A673 (cell line): ENCODE measurements around the gene TFPI. TPM values are rescaled to one million over a fixed set of nuclear protein-coding genes. Genes with fewer than 3 reads are reported as not detected.

Source experiments
- BruUV-seq: library from RNA; stranded (reverse); fragments of 400-500 nt; replicated peaks from 2 replicates; lab custom pipeline; 2021; lab: Mats Ljungman, UMichigan
- CTCF ChIA-PET: fragments of 300-600 bp; sonication (Branson Sonifier 250); formaldehyde crosslinking; loops from one replicate; lab custom pipeline; 2022; ENCODE audit warnings: antibody characterized with exemption; lab: Charles Lee
- POLR2A ChIA-PET: fragments of 300-600 bp; sonication (Branson Sonifier 250); formaldehyde crosslinking; loops from one replicate; lab custom pipeline; 2022; ENCODE audit warnings: antibody characterized with exemption; ENCODE audit not compliant: low non-redundant PET; lab: Charles Lee
- DNase-seq: peaks from one replicate; pipeline ENCODE4 v3.0.0-alpha.2; 2015; ENCODE audit warnings: low spot score
- H3K27ac ChIP-seq: fragments of 200-600 bp; sonication (generic); 2 replicates; pipeline ENCODE4 v1.5.1; 2016; ENCODE audit warnings: mixed run types, low read depth, mild to moderate bottlenecking, mixed read lengths, antibody characterized with exemption, low read length; ENCODE audit not compliant: poor library complexity, severe bottlenecking
- H3K27me3 ChIP-seq: fragments of 200-600 bp; sonication (generic); replicated peaks from 2 replicates; pipeline ENCODE4 v1.6.1; 2017; ENCODE audit warnings: mixed run types, low read depth, mild to moderate bottlenecking, mixed read lengths, antibody characterized with exemption, low read length; ENCODE audit not compliant: insufficient read depth, poor library complexity
- H3K36me3 ChIP-seq: fragments of 200-600 bp; sonication (generic); 2 replicates; pipeline ENCODE4 v1.6.1; 2016; ENCODE audit warnings: mixed run types, mild to moderate bottlenecking, mixed read lengths, antibody characterized with exemption, low read length; ENCODE audit not compliant: insufficient read depth, poor library complexity, severe bottlenecking
- H3K4me1 ChIP-seq: fragments of 200-600 bp; sonication (generic); 2 replicates; pipeline ENCODE4 v1.6.1; 2017; ENCODE audit warnings: mixed run types, mild to moderate bottlenecking, mixed read lengths, antibody characterized with exemption, low read length; ENCODE audit not compliant: insufficient read depth, poor library complexity, severe bottlenecking
- H3K4me3 ChIP-seq: fragments of 200-600 bp; sonication (generic); 2 replicates; pipeline ENCODE4 v1.5.1; 2016; ENCODE audit warnings: low read depth, mixed run types, mild to moderate bottlenecking, mixed read lengths, low read length; ENCODE audit not compliant: poor library complexity, severe bottlenecking
- H3K9me3 ChIP-seq: fragments of 200-600 bp; sonication (generic); 2 replicates; pipeline ENCODE4 v1.6.1; 2016; ENCODE audit warnings: mixed run types, low read depth, mild to moderate bottlenecking, mixed read lengths, antibody characterized with exemption, low read length; ENCODE audit not compliant: poor library complexity, severe bottlenecking
- CTCF ChIP-seq: fragments of 300-800, 200-600 bp; sonication (generic); conservative IDR thresholded peaks from 2 replicates; pipeline ENCODE4 v1.5.1; 2017; ENCODE audit warnings: low read depth, mild to moderate bottlenecking, antibody characterized with exemption, low read length, moderate library complexity, mixed read lengths
- EZH2 ChIP-seq: fragments of 200-600 bp; sonication (generic); IDR thresholded peaks from 2 replicates; pipeline ENCODE4 v1.6.1; 2017; ENCODE audit warnings: borderline replicate concordance, low read depth, mild to moderate bottlenecking, mixed read lengths, antibody characterized with exemption, low read length; ENCODE audit not compliant: poor library complexity, severe bottlenecking
- intact Hi-C: fragments of 100-400 bp; cut with micrococcal nuclease; formaldehyde crosslinking; loops from one replicate; pipeline ENCODE4 v1.10.0; 2022; ENCODE audit not compliant: unreplicated experiment
- total RNA-seq: library from RNA; stranded (reverse); gene quantifications from 2 replicates; pipeline ENCODE4 v1.2.3, GENCODE V29; 2021

Gene TFPI
- total RNA-seq, 1 experiment from 2014 or later: 36.3 TPM

- intact Hi-C loops: no loop called here
- DNase-seq: no peak
- TF ChIP-seq EZH2: no peak
- no peak for TF ChIP-seq CTCF
- no TSS peak for BruUV-seq
- Histone ChIP-seq H3K9me3 (peaks cover 3% of the 10 kb centered on the region), H3K27me3 (no peaks in the 10 kb centered on the region), H3K36me3 (peaks cover 7% of the 10 kb centered on the region), H3K4me1 (peaks cover 3% of the 10 kb centered on the region), H3K4me3 (no peak overlapping the region), H3K27ac (no peak overlapping the region)
- POLR2A ChIA-PET: no interaction called here
- CTCF ChIA-PET: interaction anchor here (0.7 kb wide), 2 partner anchors 63 to 633 kb away, joined by 3 to 4 read pairs; no protein-coding TSS in a partner anchor
Observed at GRCh38 chr2:187495324-187495723, 58.9 kb downstream of the TFPI start.

DNA sequence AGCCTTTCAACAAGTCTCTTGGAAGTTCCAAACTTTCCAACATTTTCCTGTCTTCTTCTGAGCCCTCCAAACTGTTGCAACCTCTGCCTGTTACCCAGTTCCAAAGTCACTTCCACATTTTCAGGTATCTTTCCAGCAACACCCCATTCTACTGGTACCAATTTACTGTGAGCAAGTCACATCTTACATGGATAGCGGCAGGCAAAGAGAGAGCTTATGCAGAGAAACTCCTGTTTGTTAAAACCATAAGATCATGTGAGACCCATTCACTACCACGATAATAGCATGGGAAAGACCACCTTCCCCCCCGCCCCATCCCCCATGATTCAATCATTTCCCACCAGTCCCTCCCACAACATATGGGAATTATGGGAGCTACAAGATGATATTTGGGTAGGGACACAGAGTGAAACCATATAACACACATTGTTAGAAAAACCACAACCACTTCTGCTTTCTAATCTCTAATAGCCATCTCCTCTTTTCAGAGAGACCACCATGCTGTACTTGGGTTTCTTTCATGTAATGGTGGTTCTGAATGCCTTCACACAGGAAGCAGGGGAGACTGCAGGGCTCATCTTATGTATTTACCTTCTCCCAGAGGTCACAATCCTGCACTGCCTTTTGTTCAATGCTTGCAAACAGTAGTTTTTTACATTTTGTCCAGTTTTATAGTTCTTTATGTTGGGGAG, 60.2 kb downstream of the TFPI start:
- ChIA-PET POLR2A (no interaction called here), CTCF (no interaction called here)
- Histone ChIP-seq H3K27me3 (no peaks in the 10 kb centered on the region), H3K36me3 (peaks cover 7% of the 10 kb centered on the region), H3K4me1 (no peaks in the 10 kb centered on the region), H3K27ac (no peak overlapping the region), H3K4me3 (no peak overlapping the region), H3K9me3 (peaks cover 3% of the 10 kb centered on the region)
- intact Hi-C loops: no loop called here
- no TSS peak for BruUV-seq
- no peak for DNase-seq
- TF ChIP-seq CTCF (no peak), EZH2 (no peak)

DNA sequence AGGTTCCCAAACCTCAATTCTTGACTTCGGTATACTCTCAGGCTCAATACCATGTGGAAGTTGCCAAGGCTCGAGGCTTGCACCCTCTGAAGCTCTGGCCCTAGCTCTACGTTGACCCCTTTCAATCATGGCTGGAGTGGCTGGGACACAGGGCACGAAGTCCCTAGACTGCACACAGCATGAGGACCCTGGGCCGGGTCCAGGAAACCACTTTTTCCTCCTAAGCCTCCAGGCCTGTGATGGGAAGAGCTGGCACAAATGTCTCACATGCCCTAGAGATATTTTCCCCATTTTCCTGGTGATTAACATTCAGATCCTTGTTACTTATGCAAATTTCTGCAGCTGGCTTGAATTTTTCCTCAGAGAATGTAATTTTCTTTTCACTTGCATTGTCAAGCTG, 61.1 kb downstream of the TFPI start:
- no peaks in the 10 kb centered on the region for H3K4me1 ChIP-seq
- H3K27me3 ChIP-seq: no peaks in the 10 kb centered on the region
- ChIA-PET POLR2A (no interaction called here), CTCF (no interaction called here)
- H3K36me3 ChIP-seq: peaks cover 7% of the 10 kb centered on the region
- TF ChIP-seq EZH2 (no peak), CTCF (no peak)
- H3K4me3 ChIP-seq: no peak overlapping the region
- H3K27ac ChIP-seq: no peak overlapping the region
- BruUV-seq: no TSS peak
- no peak for DNase-seq
- intact Hi-C loops: no loop called here
- H3K9me3 ChIP-seq: peaks cover 3% of the 10 kb centered on the region
